GM13976 (cell line): ENCODE results near the gene UNC5C.

Source experiments
- DNase-seq: peaks from one replicate; pipeline ENCODE4 v3.0.0; 2012; ENCODE audit warnings: low spot score
- CTCF ChIP-seq: IDR thresholded peaks from 2 replicates; pipeline ENCODE4 v1.5.1; 2012; ENCODE audit warnings: borderline replicate concordance, mild to moderate bottlenecking; ENCODE audit not compliant: insufficient read depth; ENCODE audit errors: extremely low read depth, missing control alignments, control extremely low read depth
- in situ Hi-C: fragments of 300-500 bp; cut with MboI; formaldehyde crosslinking; loops from one replicate; pipeline ENCODE4 v1.12.0; 2022; ENCODE audit warnings: low sequenced_read_pairs, mixed read lengths, inconsistent platforms; ENCODE audit not compliant: unreplicated experiment

UNC5C gene

DNA sequence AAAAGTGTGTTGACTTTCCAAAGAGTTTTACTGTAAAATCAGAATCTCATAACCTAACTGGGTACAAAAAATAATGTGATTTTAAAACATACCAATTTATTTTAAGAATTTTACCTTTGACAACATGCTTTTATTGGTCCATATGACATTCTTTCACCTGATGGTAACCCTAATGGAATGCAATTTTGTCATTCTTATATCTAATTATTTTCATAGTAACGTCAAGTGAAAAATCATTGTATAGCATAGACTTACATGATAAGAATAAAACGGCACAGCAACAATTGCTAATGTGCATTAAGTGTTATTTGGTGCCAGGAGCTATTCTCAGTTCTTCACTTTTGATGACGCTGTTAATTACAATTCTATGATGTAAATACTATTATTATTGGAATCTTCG, 13.6 kb downstream of the UNC5C start:
- in situ Hi-C loops, result no loop called here
- no peak for TF ChIP-seq CTCF
- no peak for DNase-seq

DNA sequence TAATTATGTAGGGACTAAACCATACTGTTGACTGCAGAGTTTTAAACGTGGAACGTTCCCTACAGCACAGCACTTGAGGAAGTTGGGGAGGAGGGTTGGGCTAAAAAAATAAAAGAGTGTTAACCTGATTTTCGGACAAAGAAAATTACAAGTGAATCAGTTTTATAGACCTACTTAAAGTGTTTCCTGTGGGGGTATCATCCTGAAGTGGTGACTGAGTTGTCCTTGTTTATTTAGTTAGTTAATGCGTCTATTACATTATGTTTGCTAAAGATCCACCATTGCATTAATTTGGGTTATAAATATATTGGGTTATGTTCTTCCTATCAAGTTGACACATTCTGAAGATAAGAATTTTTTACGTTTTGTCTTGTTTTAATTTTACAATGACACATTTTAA, 14.7 kb downstream of the UNC5C start:
- in situ Hi-C loops, result no loop called here
- DNase-seq, result no peak
- TF ChIP-seq CTCF, result no peak

GRCh38 chr4:95533254-95533653, 15.5 kb downstream of the UNC5C start:
- in situ Hi-C loops, result no loop called here
- DNase-seq, result no peak
- no peak for TF ChIP-seq CTCF

GRCh38 chr4:95532305-95532704, 16.5 kb downstream of the UNC5C start:
- in situ Hi-C loops, result no loop called here
- no peak for DNase-seq
- TF ChIP-seq CTCF, result no peak

- DNase-seq, result no peak
- no peak for TF ChIP-seq CTCF
- in situ Hi-C loops, result no loop called here
Observed at GRCh38 chr4:95531141-95531540, 17.6 kb downstream of the UNC5C start.

DNA sequence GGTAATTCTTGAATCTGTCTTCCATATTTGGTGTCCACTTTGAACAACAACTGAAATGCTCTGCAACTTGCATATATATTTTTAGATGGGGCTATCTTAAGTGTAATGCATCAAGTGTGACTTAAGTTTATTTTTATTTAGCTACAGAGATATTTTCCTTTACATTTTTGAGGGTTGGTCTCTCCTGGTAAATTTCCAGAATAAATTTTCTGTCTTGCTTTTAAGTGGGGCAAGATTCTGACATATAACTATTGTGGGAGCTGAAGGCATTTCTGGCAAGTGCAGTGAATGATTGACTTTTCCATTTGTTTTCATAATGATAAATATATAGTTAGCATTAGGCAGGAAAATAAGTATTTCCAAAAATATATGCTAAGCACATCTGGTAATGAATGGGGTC, 18.8 kb downstream of the UNC5C start:
- in situ Hi-C loops, result no loop called here
- DNase-seq, result no peak
- TF ChIP-seq CTCF, result no peak

GRCh38 chr4:95528388-95528948, 20.3 kb downstream of the UNC5C start:
- TF ChIP-seq CTCF, result no peak
- in situ Hi-C loops, result no loop called here
- no peak for DNase-seq
